Islet of Langerhans (tissue), 1 donor: Measurements from ENCODE around the gene TCAF2.
"Not testable (repeated sequence)": the region's sequence is repeated elsewhere in the genome, so short reads cannot be mapped to it uniquely, and the experiment has no call there.

Experiments
- FAIRE-seq: peaks from one replicate; lab custom pipeline; 2011; peaks lifted over from hg19 to GRCh38; lab: Jason Lieb, UNC

The TCAF2 gene

GRCh38 chr7:143620646-143621045 is at the start of gene TCAF2:
Gene TCAF2, plus strand, starts transcription at chr7:143620974.
- FAIRE-seq, result not testable (repeated sequence)

GRCh38 chr7:143571501-143571900 is 49.3 kb upstream of the TCAF2 start, which contains the start of gene CTAGE15:
Gene CTAGE15, plus strand, starts transcription at chr7:143571801. Its CDS starts 17 bp downstream, at chr7:143571818.
- not testable (repeated sequence) for FAIRE-seq

GRCh38 chr7:143588183-143588582 is 32.6 kb upstream of the TCAF2 start:
- not testable (repeated sequence) for FAIRE-seq

- not testable (repeated sequence) for FAIRE-seq
Measured at GRCh38 chr7:143589897-143590296, 30.9 kb upstream of the TCAF2 start.

- not testable (repeated sequence) for FAIRE-seq
Measured at GRCh38 chr7:143598086-143598485, 22.7 kb upstream of the TCAF2 start.

- FAIRE-seq, result not testable (repeated sequence)
Measured at GRCh38 chr7:143603549-143603948, 17.2 kb upstream of the TCAF2 start.

- not testable (repeated sequence) for FAIRE-seq
Measured at GRCh38 chr7:143606088-143606487, 14.7 kb upstream of the TCAF2 start.

- not testable (repeated sequence) for FAIRE-seq
Measured at GRCh38 chr7:143615545-143615944, 5.2 kb upstream of the TCAF2 start.

GRCh38 chr7:143617204-143617603 is 3.6 kb upstream of the TCAF2 start:
- FAIRE-seq, result not testable (repeated sequence)

- FAIRE-seq, result not testable (repeated sequence)
Measured at GRCh38 chr7:143620058-143620457, 716 bp upstream of the TCAF2 start.

GRCh38 chr7:143621175-143621574 is 401 bp downstream of the TCAF2 start:
- not testable (repeated sequence) for FAIRE-seq

GRCh38 chr7:143622130-143622529 is 1.4 kb downstream of the TCAF2 start:
- not testable (repeated sequence) for FAIRE-seq

- not testable (repeated sequence) for FAIRE-seq
Measured at GRCh38 chr7:143630653-143631052, 9.9 kb downstream of the TCAF2 start.

- not testable (repeated sequence) for FAIRE-seq
Measured at GRCh38 chr7:143632506-143632905, 11.7 kb downstream of the TCAF2 start.

- not testable (repeated sequence) for FAIRE-seq
Measured at GRCh38 chr7:143633013-143633618, 12.3 kb downstream of the TCAF2 start.

GRCh38 chr7:143635364-143636240 is 14.8 kb downstream of the TCAF2 start:
- FAIRE-seq, result not testable (repeated sequence)

- FAIRE-seq, result not testable (repeated sequence)
Measured at GRCh38 chr7:143639372-143639771, 18.6 kb downstream of the TCAF2 start.

GRCh38 chr7:143640528-143641189 is 19.9 kb downstream of the TCAF2 start:
- not testable (repeated sequence) for FAIRE-seq

GRCh38 chr7:143646598-143646997 is 25.8 kb downstream of the TCAF2 start:
- not testable (repeated sequence) for FAIRE-seq

GRCh38 chr7:143649902-143650301 is 29.1 kb downstream of the TCAF2 start:
- not testable (repeated sequence) for FAIRE-seq

- FAIRE-seq, result not testable (repeated sequence)
Measured at GRCh38 chr7:143650447-143650846, 29.7 kb downstream of the TCAF2 start.
